ENCODE results near the gene CDK12. TPM values are rescaled to one million over a fixed set of nuclear protein-coding genes. Genes with fewer than 3 reads are reported as not detected.

Gene CDK12
- total RNA-seq, 1 donor from 2014 or later = 43.0 TPM

GRCh38 chr17:39576187-39576586 is 114.9 kb downstream of the CDK12 start:
- H3K27ac Mint-ChIP-seq (ENCODE audit: unreplicated experiment) = no peak overlapping the region
- H3K36me3 Mint-ChIP-seq (ENCODE audit: low read depth) = peaks cover 3% of the 10 kb centered on the region
- peaks cover 4% of the 10 kb centered on the region for H3K9me3 Mint-ChIP-seq (ENCODE audit: low read depth)
- peaks cover 17% of the 10 kb centered on the region for H3K27me3 Mint-ChIP-seq (ENCODE audit: low read depth)
- H3K4me3 Mint-ChIP-seq (ENCODE audit: unreplicated experiment) = no peak overlapping the region
- TF ChIP-seq CTCF (IDR thresholded peaks at IDR 0.05) = peak; percentile 78
- H3K4me1 Mint-ChIP-seq (ENCODE audit: low read depth) = peaks cover 4% of the 10 kb centered on the region
- no peak for DNase-seq (ENCODE audit: low spot score)

DNA sequence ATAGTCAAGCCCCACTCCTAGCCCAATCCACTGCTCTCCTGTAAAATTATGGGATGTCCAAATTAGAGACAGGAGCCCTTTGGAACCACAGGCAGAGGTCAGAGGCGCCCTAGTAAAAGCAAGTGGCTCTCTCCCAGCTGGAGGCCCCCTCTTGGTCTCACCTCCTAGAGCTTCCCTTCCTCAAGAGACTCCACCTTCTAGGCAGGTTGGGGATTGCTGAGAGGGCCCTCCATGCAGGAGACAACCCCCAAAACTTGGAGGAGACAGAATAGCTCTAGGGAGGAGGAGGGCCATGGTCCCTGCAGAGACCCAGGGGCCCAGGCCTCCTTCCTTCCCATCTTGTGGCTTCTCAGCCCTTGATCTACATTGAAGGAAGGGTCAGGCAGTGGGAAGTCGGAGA is 117.0 kb downstream of the CDK12 start:
- Mint-ChIP-seq H3K9me3 (ENCODE audit: low read depth) (no peaks in the 10 kb centered on the region), H3K36me3 (ENCODE audit: low read depth) (peaks cover 2% of the 10 kb centered on the region), H3K4me1 (ENCODE audit: low read depth) (peaks cover 4% of the 10 kb centered on the region), H3K27me3 (ENCODE audit: low read depth) (peaks cover 27% of the 10 kb centered on the region), H3K27ac (ENCODE audit: unreplicated experiment) (no peak overlapping the region), H3K4me3 (ENCODE audit: unreplicated experiment) (no peak overlapping the region)
- TF ChIP-seq CTCF (IDR thresholded peaks at IDR 0.05) = no peak
- DNase-seq (ENCODE audit: low spot score) = no peak

GRCh38 chr17:39579318-39580081 is 118.2 kb downstream of the CDK12 start:
- H3K9me3 Mint-ChIP-seq (ENCODE audit: low read depth) = no peaks in the 10 kb centered on the region
- no peak for TF ChIP-seq CTCF (IDR thresholded peaks at IDR 0.05)
- no peak overlapping the region for H3K27ac Mint-ChIP-seq (ENCODE audit: unreplicated experiment)
- DNase-seq (ENCODE audit: low spot score) = no peak
- no peak overlapping the region for H3K4me3 Mint-ChIP-seq (ENCODE audit: unreplicated experiment)
- H3K4me1 Mint-ChIP-seq (ENCODE audit: low read depth) = no peaks in the 10 kb centered on the region
- peaks cover 2% of the 10 kb centered on the region for H3K36me3 Mint-ChIP-seq (ENCODE audit: low read depth)
- H3K27me3 Mint-ChIP-seq (ENCODE audit: low read depth) = peaks cover 35% of the 10 kb centered on the region

- no peak for TF ChIP-seq CTCF (IDR thresholded peaks at IDR 0.05)
- H3K4me1 Mint-ChIP-seq (ENCODE audit: low read depth) = no peaks in the 10 kb centered on the region
- H3K27ac Mint-ChIP-seq (ENCODE audit: unreplicated experiment) = no peak overlapping the region
- no peaks in the 10 kb centered on the region for H3K9me3 Mint-ChIP-seq (ENCODE audit: low read depth)
- H3K36me3 Mint-ChIP-seq (ENCODE audit: low read depth) = peaks cover 2% of the 10 kb centered on the region
- DNase-seq (ENCODE audit: low spot score) = no peak
- H3K4me3 Mint-ChIP-seq (ENCODE audit: unreplicated experiment) = no peak overlapping the region
- H3K27me3 Mint-ChIP-seq (ENCODE audit: low read depth) = peaks cover 35% of the 10 kb centered on the region
Measured at GRCh38 chr17:39580082-39580468, 118.8 kb downstream of the CDK12 start.

- no peak for TF ChIP-seq CTCF (IDR thresholded peaks at IDR 0.05)
- peaks cover 35% of the 10 kb centered on the region for H3K27me3 Mint-ChIP-seq (ENCODE audit: low read depth)
- no peak for DNase-seq (ENCODE audit: low spot score)
- no peak overlapping the region for H3K27ac Mint-ChIP-seq (ENCODE audit: unreplicated experiment)
- no peaks in the 10 kb centered on the region for H3K9me3 Mint-ChIP-seq (ENCODE audit: low read depth)
- H3K4me1 Mint-ChIP-seq (ENCODE audit: low read depth) = no peaks in the 10 kb centered on the region
- no peak overlapping the region for H3K4me3 Mint-ChIP-seq (ENCODE audit: unreplicated experiment)
- peaks cover 2% of the 10 kb centered on the region for H3K36me3 Mint-ChIP-seq (ENCODE audit: low read depth)
Measured at GRCh38 chr17:39581071-39581758, 119.9 kb downstream of the CDK12 start.
